DMS153 (cell line): Measurements from ENCODE around the gene GOLIM4.

Experiments used
- DNase-seq: peaks from one replicate; lab custom pipeline; 2025; lab: John Stamatoyannopoulos, UW

The GOLIM4 gene

DNA sequence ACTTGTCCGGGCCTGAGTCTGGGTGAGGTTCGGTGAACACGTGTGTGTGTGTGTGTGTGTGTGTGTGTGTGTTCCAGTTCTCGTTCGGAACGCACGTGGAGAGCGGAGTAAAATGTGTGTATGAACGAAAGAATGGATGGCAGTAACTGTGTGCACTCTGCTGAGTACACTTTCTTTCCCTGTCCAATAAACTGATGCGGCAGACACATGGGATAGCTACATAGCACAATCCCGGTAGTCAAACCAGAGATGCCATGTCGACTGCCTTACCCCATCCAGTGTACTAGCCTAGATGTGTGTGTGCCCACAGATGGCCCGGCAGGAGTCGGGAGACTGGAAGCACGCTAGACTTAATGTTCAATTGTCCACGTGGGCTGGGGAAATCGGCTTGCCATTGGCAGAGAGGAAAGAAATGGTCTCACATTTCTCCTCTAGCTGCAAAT is 507 bp upstream of the GOLIM4 start:
- peak; percentile 71 for DNase-seq

GRCh38 chr3:168094877-168095610 is 680 bp downstream of the GOLIM4 start:
- DNase-seq, result peak; percentile 39

DNA sequence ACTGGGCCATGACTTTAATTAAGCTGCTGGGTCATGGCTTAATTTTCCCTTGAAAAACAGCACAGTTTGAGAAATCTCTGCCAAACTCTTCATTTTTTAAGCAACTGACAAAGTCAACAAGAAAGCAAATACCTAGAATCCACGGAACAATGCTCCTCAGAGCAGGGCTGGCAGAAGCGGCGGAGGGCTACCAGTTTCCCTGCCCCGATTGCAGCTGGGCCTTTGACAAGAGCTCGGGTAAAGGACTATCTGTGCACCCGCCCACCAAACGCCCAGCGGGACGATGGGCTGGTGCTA is 1.2 kb downstream of the GOLIM4 start:
- DNase-seq, result no peak

DNA sequence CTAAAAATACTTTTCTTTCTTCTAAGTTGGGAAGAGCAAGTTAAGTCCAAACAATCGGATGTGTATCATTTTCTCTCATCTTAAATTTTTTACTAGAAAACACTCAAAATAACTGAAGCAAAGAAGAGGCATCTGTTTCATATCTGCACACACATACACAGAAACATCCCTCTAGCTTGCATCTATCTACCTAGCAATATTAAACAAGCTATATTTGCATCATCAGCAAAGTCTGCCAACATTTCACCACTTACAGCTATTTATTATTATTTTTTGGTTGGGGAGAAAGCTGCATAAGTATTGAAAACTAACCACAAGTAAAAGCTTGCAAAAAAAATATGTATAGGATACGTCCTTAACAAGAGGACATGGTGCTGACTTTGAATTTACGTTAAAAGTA is 1.9 kb downstream of the GOLIM4 start:
- no peak for DNase-seq

DNA sequence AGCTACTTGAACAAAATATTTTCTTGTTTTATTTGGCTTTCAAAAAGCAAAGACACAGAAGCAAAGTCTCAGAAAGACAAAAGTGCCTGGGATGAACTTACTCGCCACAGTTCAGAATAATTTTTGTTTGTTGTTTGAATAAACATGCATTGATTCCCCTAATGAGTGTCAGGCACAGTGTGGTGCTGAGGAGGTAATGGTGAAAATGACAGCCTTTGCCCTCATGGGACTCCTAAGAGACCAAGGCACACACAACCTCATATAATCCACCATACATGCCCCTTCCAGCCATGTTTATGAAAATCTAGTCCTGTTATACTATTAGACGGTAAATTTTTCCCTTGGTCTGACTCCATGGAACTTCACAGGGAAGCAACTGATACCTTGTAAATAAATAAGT is 2.5 kb downstream of the GOLIM4 start:
- DNase-seq, result no peak

DNA sequence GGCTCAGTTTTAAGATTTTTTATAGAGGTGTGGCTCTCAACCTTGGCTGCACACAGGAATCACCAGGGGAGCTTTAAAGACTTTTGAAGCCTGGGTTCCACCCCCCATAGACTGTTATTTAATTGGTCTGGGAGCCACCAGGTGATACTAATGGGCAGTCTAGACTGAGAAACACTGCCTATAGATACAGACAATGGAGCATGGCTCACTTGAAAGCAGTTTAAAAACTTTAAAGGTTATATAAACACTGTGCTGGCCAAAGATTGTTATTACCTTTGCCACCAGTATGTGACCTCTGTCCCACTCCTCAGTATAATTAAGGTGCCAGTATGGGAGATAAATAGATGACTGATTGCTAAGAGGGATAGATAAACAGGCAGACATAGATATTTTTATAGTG is 3.8 kb downstream of the GOLIM4 start:
- DNase-seq, result peak; percentile 2

DNA sequence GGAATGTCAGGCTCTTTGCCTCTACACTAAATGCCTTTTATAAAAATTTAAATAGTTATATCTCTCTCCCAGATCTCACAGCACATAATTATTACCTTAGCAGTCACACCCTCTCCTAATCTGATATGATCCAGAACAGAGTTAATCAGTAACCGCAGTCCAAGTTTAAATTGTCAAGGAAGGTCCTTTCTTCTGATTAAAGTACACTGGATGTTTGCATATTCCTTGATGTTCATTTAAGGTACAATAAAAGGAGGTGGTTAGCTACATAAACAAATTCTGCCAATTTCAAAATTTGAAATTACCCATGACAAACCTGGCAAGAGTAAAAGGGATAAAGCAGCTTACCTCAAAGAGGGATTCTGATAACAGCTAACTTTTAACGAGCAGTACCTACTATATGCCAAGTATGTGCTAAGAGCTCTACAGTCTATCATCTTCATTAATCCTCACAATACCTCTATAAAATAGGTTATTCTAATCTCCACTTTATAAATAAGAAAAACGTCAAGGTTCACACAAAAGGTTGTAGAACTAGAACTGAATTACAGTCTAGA is 4.3 kb downstream of the GOLIM4 start:
- DNase-seq, result no peak

- no peak for DNase-seq
Measured at GRCh38 chr3:168090306-168091085, 5.2 kb downstream of the GOLIM4 start.

- DNase-seq, result no peak
Measured at GRCh38 chr3:168089179-168089771, 6.4 kb downstream of the GOLIM4 start.

DNA sequence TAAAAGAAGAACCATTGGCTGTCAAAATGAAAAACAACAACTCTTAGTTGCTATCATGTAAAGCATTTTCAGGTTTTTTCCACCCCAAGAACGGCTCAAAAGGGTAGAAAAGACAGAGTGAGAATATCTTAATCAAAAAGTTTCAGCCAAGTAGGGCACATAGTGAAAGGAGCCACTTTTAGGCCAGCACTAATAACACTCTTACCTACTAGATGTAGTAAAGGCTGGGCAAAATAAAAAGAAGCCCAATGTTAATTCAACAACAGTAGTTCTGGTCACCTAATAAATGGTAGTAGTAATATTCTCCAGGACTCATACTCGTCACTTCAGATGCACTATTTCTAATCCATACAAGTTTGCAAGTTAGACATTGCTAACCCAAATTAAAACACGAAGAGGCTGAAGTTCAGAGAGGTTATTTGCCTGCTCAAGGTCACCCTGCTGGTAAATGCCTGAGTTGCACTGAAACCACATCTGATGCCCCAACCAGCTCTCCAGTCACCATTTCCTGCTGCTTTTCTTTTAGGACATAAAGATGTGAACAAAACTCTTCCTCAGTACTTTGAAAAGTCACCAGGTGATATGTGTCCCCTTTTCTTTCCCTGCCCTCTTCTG is 7.5 kb downstream of the GOLIM4 start:
- no peak for DNase-seq

DNA sequence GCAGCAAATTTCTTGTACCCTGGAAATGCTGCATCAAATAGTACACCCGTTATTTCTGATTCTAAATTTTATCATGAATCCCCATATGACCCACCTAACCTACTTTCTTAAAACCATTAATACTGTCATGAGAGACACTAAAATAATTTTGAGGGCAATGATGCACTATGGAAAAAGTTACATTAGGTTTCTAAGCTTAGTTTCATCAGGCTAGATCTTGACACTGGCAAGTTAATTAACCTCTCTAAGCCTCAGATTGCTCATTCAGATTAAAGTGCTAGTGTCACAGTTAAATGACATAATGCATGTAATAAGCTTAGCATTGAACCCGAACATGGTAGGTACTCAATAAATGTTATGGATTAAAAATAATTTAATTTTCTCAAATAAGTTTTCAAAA is 8.2 kb downstream of the GOLIM4 start:
- DNase-seq, result no peak

GRCh38 chr3:168086541-168087260 is 9.0 kb downstream of the GOLIM4 start:
- no peak for DNase-seq

DNA sequence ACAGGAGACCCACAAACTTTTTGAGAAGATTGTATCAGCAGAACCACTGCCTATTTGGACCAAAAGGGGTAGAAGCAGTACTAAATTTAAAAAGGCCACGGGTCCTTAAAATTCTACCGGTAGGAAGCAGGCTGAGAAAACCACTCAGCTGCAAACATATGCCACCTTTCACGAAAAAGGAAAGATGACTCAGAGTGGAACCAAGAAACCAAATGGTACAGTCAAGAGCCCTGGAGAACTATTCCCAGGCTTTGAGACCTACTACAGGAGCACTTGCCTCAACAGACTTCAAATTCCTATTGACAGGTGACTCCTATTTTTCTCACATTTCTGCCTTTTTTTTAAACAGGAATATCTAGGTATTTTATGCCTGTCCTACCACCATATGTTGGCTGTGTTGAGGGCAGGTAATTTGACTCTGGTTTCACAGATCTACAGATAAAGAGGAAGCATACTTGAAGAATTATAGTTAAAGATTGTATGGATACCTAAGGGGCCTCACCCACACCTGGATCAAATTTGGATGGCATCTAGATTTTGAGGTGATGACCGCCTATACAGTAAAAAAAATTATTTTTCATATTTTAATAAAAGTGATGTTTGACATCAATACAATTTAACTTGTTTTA is 10.1 kb downstream of the GOLIM4 start:
- no peak for DNase-seq

- DNase-seq, result no peak
Measured at GRCh38 chr3:168083906-168084305, 11.8 kb downstream of the GOLIM4 start.

DNA sequence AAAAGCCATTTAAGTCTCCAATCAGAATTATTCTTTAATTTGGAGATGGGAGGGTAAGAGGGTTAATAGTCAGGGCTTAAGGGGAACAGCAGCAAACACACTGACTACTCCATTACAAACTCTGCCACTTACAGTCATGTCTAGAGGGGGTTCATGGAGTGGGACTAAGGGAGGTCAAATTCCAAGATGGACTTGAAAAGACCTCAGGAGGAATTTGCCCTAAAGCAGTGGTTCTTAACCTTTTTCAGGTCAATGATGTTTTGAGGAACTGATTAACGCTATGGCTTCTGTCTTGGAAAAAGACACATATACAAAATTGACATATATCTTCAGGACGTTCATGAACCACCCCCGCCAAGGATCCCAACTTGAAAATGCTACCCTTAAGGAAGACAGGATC is 13.9 kb downstream of the GOLIM4 start:
- DNase-seq, result no peak

DNA sequence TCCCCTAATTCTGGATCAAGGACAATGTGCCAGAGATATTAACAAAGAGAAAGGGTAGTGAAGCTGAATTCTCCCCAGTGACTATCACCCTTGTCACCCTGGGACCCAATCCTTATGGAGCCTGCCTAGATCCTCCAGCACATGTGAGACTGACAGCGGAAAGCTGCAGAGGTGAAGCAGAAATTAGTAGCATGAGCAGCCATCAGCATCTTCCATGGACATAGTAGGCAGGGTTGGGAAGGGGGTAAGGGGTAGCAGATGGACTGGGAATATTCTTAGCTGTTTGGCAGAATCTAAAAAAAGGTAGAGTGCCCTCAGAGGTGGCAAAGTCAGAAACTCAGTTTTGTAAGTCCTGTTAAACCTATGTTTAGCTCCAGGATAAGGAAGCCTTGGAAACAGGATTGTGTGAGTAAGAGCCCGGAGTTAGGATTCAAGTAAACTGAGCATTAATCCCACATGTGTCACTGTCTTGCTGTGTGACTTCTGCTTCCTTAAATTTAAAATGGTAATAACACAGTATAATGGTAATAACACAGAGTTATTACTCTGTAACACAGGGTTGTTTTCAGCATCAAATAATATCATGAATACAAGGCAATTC is 14.5 kb downstream of the GOLIM4 start:
- no peak for DNase-seq

DNA sequence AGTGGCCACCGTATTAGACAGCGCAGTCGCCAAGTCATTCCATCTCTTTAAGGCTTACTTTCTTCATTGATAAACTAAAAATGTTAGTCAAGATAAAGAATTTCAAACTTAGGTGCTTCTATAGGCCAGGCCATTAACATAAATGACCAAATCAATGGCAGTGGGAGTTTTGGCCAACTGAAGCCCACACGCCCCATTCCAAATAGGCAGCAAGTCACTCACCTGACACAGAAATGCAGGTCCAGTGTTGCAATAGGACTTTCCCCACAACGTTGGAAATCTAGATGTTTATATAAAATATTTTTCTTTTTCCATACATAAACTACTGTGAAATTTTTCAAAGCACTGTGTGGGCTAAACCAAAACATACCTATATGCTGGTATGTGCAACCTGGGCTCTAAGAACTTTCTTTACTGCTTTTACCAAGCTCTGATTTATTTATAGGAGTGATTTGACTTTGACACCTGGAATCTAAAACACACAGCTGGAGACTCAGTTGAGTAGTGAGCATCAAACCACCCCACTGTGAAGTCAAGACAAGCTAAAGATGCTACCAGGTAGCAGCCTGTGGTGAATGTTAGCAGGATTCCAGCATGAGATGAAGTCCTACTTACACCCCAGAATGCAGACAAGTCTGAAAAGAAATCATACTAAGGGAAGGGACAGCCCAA is 15.1 kb downstream of the GOLIM4 start:
- no peak for DNase-seq

DNA sequence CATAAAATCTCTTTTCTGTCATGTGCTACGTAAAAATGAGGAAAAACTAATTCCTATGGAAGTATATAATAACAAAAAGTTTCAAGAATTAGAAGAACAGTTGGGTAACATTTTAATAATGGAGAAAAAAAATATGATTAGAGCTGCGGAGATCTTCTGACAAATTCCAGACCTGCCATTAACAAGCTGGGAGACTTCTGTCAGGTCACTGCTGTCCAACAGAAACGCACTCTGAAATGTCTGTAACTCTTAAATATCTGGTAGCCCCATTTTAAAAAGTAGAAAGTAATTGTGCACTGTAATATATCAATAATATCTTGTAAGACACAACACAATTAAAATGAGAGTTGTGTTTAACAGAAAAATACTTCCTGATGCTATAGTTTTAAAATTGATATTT is 15.7 kb downstream of the GOLIM4 start:
- DNase-seq, result no peak

GRCh38 chr3:168077091-168077490 is 18.6 kb downstream of the GOLIM4 start:
- DNase-seq, result no peak

DNA sequence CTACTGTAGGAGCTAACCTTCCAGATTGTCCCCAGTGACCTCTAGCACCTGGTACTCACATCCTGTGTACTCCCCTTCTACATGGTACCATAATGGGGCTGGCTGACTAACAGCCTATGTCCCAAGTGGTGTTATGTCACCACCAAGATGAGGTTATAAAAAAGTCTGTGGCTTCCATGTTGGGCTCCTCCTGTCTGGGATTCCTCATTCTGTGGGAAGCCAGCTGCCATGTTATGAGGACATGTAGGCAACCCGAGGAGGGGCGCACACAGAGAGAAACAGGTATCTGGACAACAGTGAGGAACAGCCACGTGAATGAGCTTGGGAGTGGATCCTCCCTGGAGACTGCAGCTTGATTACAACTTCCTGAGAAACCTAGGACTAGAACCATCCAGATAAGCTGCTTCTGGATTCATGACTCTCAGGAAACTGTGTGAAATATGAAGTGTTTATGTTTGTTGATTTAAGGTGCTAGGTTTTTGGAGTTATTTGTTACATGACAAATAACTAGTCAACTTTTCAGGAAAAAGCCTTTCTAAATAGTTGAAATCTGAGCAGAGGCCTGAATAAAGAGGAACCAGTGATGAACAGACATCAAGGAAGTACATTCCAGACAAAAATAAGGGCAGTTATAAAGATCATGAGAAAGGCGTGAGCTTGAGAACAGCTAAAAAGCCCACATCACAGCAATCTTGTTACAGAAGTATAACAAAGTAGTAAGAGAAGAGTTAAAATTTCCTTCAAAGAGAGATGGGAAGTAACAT is 21.7 kb downstream of the GOLIM4 start:
- DNase-seq, result no peak
